GM12873 (cell line): Measurements from ENCODE around the gene SLC9A8.

Experiments used
- TF ChIP-seq, protein P1 (sequence below): IDR thresholded peaks from 2 replicates; pipeline ENCODE4 v1.5.1; 2012; ENCODE audit warnings: low read depth, mild to moderate bottlenecking, moderate library complexity, low read length, control low read depth; ENCODE audit not compliant: insufficient read depth; ENCODE audit errors: missing control alignments

The SLC9A8 gene

DNA sequence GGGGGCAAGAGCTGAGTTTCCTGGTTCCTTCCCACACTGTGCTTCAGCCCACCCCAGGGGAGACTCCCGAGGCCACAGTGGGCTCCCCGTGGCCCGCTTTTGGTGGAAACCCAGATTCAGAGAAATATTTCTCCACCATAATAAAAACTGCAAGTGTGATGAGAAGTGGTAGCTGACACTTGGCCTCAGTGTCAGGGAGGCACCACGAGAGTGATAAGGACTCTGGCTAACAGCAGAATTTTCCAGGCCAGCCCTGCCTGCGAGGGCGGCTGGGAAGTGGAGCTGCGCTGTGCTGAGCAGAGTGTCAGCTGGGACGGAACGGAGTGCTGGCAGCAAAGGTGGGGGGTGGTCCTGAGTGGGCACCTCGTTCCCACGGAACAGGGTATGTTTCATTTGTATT lies 80.2 kb downstream of the SLC9A8 start:
- TF ChIP-seq, protein P1, sequence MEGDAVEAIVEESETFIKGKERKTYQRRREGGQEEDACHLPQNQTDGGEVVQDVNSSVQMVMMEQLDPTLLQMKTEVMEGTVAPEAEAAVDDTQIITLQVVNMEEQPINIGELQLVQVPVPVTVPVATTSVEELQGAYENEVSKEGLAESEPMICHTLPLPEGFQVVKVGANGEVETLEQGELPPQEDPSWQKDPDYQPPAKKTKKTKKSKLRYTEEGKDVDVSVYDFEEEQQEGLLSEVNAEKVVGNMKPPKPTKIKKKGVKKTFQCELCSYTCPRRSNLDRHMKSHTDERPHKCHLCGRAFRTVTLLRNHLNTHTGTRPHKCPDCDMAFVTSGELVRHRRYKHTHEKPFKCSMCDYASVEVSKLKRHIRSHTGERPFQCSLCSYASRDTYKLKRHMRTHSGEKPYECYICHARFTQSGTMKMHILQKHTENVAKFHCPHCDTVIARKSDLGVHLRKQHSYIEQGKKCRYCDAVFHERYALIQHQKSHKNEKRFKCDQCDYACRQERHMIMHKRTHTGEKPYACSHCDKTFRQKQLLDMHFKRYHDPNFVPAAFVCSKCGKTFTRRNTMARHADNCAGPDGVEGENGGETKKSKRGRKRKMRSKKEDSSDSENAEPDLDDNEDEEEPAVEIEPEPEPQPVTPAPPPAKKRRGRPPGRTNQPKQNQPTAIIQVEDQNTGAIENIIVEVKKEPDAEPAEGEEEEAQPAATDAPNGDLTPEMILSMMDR, result no peak

DNA sequence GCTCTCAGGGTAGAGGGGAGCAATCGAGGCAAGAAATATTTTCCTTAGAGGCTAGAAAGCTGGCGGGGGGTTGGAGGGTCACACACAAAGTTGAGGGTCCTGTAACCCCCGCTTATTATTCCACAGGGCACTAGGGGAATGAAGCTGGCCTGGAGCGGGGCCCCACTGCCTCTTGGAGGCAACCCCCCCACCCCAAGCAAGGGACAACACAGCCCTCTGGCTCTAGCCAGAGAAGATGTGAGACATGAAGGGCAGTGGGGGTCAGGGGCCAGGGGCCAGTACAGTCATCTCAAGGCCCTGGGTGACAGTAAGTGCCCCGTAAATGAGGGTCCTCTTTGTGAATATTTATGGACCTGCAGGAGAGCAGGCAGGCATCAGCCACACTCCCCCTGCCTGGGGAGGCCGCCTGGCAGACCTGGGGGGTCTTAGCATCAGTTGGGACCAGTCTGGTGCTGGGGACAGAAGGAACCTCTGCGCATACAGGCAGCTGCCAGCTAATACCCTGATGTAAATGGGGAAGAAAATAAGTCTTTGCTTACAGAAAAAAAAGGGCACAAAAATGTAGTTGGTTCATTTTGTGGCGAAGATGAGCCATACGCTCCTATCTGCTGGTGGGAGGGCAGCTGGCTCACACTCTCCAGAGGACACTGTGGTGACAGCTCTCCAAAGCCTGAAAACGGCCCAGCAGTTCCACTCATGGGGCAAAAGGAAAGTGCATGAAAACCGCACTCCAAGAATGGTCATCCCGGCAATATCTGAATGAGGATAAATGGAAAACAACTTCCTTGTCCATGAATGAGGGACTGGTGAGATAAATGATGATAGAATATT lies 80.8 kb downstream of the SLC9A8 start:
- TF ChIP-seq, protein P1, result no peak

DNA sequence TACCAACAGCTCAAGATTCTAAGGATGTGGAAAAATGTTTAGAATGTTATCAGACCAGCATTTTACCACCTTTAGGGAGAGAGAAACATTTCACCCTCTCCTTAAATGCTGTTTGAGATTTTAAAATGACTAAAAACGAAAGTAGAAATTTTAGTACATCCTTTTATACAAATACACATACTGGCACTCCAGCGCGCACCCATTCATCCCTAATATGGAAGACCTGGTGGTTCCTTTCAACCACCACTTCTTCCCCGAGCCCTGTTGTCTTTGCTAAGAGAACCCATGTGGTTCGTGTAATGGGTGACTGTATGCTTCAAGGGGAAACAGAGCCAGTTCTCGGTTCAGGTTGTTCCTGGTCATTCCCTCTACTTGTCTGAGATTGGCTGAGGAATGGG lies 81.4 kb downstream of the SLC9A8 start:
- TF ChIP-seq, protein P1, result no peak

DNA sequence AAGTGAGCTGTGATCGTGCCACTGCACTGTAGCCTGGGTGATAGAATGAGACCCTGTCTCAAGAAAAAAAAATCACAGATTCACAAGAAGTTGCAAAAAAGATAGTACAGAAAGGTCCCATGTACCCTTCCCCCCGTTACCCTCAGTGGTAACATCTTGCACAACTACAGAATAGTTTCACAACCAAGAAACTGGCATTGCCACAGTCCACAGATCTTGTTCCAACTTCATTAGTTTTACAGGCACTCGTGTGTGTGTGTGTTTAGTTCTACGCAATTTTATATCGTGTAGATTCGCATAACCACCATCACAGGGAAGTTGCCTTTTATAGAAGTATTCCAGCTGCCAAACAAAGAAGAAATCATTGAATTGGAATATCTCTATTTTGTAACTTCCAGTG lies 83.6 kb downstream of the SLC9A8 start:
- TF ChIP-seq, protein P1, result no peak

DNA sequence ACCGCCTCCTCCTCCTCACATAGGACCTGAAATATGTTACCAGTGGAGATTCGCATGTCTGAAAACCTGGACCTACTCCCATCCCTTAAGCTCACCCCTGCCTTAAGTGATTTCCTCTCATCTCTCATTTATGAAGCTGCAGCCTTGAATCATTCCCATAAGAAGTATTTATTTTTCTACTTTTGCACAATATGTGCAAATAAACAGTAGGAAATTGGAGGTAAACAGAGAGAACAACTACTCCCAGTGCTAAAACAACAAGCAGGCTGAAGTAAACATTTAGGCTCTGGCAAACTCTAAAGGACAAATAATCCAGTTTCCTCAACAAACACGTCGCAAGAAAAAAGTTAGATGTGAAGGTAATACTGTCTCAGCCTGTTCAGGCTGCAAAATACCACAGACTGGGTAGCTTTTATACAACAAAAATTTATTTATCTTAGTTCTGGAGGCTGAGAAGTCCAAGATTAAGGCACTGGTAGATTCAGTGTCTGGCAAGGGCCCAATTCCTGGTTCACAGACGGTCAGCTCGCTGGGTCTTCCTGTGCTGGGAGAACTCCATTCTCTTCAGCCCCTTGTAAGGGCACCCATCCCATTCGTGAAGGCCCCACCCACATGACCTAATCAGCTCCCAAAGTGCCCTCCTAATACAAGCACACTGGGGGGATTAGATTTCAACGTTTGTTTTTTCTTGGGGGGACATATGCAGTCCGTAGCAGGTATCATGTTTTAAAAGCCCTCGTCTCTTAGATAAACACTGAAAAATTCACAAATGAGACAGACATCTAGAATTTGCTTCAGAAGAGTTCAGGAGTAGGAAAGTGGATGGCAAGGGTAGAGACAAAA lies 87.1 kb downstream of the SLC9A8 start:
- TF ChIP-seq, protein P1, result no peak

DNA sequence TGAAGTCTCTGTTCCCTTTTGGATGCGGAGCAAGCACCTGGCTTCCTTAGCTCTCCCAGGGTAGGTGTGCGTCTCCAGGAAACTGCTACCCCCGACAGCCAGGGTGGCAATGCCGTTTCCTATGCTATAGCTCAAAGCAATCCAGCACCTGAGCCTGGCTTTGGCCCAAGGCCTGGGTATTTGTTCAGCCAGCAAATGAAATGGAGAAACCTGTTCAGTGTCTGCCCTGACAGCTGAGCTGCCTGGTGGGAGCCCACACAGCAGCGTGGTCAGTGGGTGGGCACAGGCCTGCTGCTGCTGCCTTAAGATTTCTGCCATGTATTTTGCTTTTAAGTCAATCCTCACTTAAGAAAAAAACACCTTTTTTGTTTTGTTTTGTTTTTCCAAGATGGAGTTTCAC lies 89.0 kb downstream of the SLC9A8 start:
- TF ChIP-seq, protein P1, result no peak
